Suprapubic skin (tissue), 4 donors: Measurements from ENCODE around the gene TWIST2.

Experiments
- POLR2A ChIP-seq, 2 donors: fragments of 450-650 bp; IDR thresholded peaks; one replicate each; pipeline ENCODE4 v1.6.1; 2017; ENCODE audit warnings: antibody characterized with exemption in 2 of 2, mild to moderate bottlenecking in 2 of 2, moderate library complexity in 2 of 2
- POLR2AphosphoS5 ChIP-seq, 3 donors: sonication (generic); formaldehyde crosslinking; IDR thresholded peaks; one replicate each; pipeline ENCODE4 v1.6.1; 2017; ENCODE audit warnings: antibody characterized with exemption in 3 of 3
- TF ChIP-seq, protein P1 (sequence below), 2 donors: fragments of 200-600 bp in 1 of 2; fragments of 450-650 bp in 1 of 2; sonication (generic) in 1 of 2; IDR thresholded peaks; one replicate each; pipeline ENCODE4 v1.5.1; 2016 to 2019; ENCODE audit warnings: antibody characterized with exemption in 2 of 2, mild to moderate bottlenecking in 1 of 2, moderate library complexity in 1 of 2

GRCh38 chr2:238950551-238950950, 102.7 kb downstream of the TWIST2 start:
- no peak for TF ChIP-seq POLR2A (IDR thresholded peaks at IDR 0.05)
- TF ChIP-seq, protein P1, sequence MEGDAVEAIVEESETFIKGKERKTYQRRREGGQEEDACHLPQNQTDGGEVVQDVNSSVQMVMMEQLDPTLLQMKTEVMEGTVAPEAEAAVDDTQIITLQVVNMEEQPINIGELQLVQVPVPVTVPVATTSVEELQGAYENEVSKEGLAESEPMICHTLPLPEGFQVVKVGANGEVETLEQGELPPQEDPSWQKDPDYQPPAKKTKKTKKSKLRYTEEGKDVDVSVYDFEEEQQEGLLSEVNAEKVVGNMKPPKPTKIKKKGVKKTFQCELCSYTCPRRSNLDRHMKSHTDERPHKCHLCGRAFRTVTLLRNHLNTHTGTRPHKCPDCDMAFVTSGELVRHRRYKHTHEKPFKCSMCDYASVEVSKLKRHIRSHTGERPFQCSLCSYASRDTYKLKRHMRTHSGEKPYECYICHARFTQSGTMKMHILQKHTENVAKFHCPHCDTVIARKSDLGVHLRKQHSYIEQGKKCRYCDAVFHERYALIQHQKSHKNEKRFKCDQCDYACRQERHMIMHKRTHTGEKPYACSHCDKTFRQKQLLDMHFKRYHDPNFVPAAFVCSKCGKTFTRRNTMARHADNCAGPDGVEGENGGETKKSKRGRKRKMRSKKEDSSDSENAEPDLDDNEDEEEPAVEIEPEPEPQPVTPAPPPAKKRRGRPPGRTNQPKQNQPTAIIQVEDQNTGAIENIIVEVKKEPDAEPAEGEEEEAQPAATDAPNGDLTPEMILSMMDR (IDR thresholded peaks at IDR 0.05): no peak
- TF ChIP-seq POLR2AphosphoS5 (IDR thresholded peaks at IDR 0.05): no peak
